ENCODE data around the gene SSH3. TPM values are rescaled to one million over a fixed set of nuclear protein-coding genes. Genes with fewer than 3 reads are reported as not detected.
A peak's percentile ranks its signal among the peaks of the same experiment; 100 is the strongest.

The SSH3 gene
- total and polyA plus RNA-seq, 4 experiments from 2014 or later: 0.79 to 26.3 (median 14.5) TPM

GRCh38 chr11:67264260-67264659 is 39.1 kb upstream of the SSH3 start:
- CTCF ChIA-PET (ENCODE audit: partially characterized antibody): interaction anchor here (1.4 to 4.8 kb wide), 6 partner anchors 10 to 81 kb away, joined by 4 to 155 read pairs (median 15); no protein-coding TSS in a partner anchor
- no peak for DNase-seq
- POLR2A ChIA-PET (ENCODE audit: partially characterized antibody): interaction anchor here (3.4 to 17.3 kb wide), 4 partner anchors 22 to 51 kb away, joined by 23 to 1163 read pairs (median 201); partner anchors contain the start of genes ANKRD13D and SSH3
- intact Hi-C loops (cut with micrococcal nuclease): no loop called here
- H3K9me3 ChIP-seq (ENCODE audit: control insufficient read depth in 1 of 2, low read length in 2 of 2): no peaks in the 10 kb centered on the region
- Mint-ChIP-seq H3K36me3 (peaks cover 17 to 23% of the 10 kb centered on the region in 2 donors), H3K4me1 (peaks cover 30 to 77% (median 41%) of the 10 kb centered on the region in 4 donors), H3K4me3 (peak overlapping the region in 7 of 8 donors; percentile 39 to 82 (median 67)), H3K9me3 (peaks cover 0 to 2% (median 0%) of the 10 kb centered on the region in 8 donors), H3K27ac (peak overlapping the region in 6 of 7 donors; percentile 25 to 94 (median 81)), H3K27me3 (peaks cover 0 to 5% of the 10 kb centered on the region in 2 donors)
- no peak overlapping the region for H3K4me3 ChIP-seq (ENCODE audit: low read length in 2 of 2)
- H3K27ac ChIP-seq (ENCODE audit: low read depth, low read length): no peak overlapping the region
- peaks cover 8% of the 10 kb centered on the region for H3K36me3 ChIP-seq (ENCODE audit: insufficient read depth, low read length)
- H3K4me1 ChIP-seq (ENCODE audit: insufficient read depth, low read length): peaks cover 45% of the 10 kb centered on the region
- no peaks in the 10 kb centered on the region for H3K27me3 ChIP-seq (ENCODE audit: insufficient read depth, low read length)

DNA sequence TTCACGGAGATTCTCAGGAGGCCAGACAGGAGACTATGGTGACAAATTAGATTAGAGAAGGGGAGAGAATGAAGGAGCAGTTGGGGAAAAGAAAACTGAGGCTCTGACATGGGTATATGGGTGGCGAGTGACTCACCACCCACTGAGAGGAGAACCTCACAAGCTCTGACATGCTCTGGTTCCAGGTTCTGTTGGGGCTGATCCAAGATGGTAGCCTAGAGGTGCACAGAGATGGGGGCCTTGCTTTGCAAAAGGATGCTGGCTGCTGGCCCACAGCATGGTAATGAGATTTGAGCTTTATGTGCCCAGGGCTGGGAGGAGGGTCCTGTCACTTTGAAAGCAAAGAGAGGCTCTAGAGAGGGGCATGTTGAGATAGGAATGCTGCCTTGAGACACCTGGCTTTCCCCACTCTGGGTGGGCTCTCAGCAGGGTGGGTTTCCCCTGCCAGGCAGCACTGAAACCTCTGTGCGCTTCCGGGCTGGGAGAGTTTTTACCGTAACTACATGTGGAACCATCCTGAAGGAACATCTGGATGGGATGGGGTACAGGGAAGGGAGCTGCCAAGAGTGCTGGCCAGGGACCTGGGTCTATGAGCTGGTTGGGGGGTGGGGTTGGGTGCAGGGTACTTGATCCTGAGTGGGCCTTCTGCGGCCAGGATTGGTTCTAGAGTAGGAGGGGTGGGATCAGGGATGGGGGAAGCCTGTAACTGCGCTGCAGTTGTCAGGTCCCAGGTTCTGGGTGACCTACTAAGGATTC is 38.3 kb upstream of the SSH3 start:
- DNase-seq: peak in 1 of 5 donors; percentile 41
- no peak overlapping the region for H3K4me3 ChIP-seq (ENCODE audit: low read length in 2 of 2)
- peaks cover 19 to 28% of the 10 kb centered on the region in 2 donors for H3K36me3 Mint-ChIP-seq
- intact Hi-C loops (cut with micrococcal nuclease): loop anchor here (5.0 kb wide), 1 partner anchor 107 kb away; the partner anchor contains the start of gene CLCF1
- peaks cover 12% of the 10 kb centered on the region for H3K36me3 ChIP-seq (ENCODE audit: insufficient read depth, low read length)
- peaks cover 53% of the 10 kb centered on the region for H3K4me1 ChIP-seq (ENCODE audit: insufficient read depth, low read length)
- peak overlapping the region; percentile 73 to 94 (median 80) for H3K27ac Mint-ChIP-seq
- H3K27me3 ChIP-seq (ENCODE audit: insufficient read depth, low read length): no peaks in the 10 kb centered on the region
- POLR2A ChIA-PET (ENCODE audit: partially characterized antibody): interaction anchor here (0.9 to 17.3 kb wide), 5 partner anchors 11 to 88 kb away, joined by 3 to 1163 read pairs (median 23); partner anchors contain the start of genes ANKRD13D and SSH3
- peak overlapping the region; percentile 54 to 86 (median 80) for H3K4me3 Mint-ChIP-seq
- no peaks in the 10 kb centered on the region for H3K9me3 Mint-ChIP-seq
- H3K4me1 Mint-ChIP-seq: peaks cover 29 to 80% (median 44%) of the 10 kb centered on the region in 4 donors
- peaks cover 0 to 5% of the 10 kb centered on the region in 2 donors for H3K27me3 Mint-ChIP-seq
- CTCF ChIA-PET (ENCODE audit: partially characterized antibody): interaction anchor here (0.9 to 4.8 kb wide), 6 partner anchors 24 to 86 kb away, joined by 3 to 155 read pairs (median 4); partner anchors contain the start of gene ANKRD13D
- no peaks in the 10 kb centered on the region for H3K9me3 ChIP-seq (ENCODE audit: control insufficient read depth in 1 of 2, low read length in 2 of 2)
- H3K27ac ChIP-seq (ENCODE audit: low read depth, low read length): no peak overlapping the region

DNA sequence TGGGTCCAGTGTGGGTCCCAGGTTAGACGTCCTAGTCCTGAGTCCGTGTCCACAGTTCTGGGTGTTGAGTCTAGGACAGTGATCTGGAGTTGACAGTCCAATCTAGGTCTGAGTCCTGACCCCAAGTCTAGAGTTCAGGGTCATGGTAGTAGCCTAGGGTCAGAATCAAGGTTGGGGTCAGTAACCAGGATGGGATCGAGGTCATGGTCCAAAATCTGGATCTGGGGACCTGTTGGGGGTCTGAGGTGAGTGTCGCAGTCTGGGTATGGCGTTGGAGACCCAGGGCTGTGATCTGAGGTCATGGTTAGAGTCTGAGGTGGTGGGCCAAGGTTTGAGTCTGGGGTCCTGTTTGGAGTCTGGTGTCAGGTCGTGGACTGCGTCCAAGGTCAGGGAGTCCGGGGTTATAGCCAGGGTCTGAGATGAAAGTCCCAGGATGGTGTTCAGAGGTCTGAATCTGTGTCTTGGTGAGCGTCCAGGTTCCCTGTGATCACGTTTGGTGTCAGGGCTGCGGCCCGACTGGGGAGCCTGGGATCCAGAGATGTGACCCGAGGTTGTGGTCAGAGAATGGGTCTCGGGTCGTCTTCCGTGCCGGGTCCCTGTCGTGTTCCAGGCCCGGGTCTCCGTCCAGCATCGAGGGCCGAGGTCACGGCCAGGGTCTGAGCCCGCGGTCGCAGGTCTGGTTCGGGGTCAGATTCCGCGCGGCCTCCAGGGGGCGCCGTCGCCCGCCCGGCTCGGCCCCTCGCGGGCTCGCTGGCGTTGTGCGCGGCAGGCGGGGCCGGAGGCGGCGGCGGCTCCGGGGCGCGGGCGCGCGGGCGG is 37.5 kb upstream of the SSH3 start:
- Mint-ChIP-seq H3K27me3 (peaks cover 0 to 5% of the 10 kb centered on the region in 2 donors), H3K4me1 (peaks cover 34 to 82% (median 50%) of the 10 kb centered on the region in 4 donors), H3K27ac (peak overlapping the region; percentile 79 to 94 (median 87)), H3K9me3 (no peaks in the 10 kb centered on the region), H3K36me3 (peaks cover 27 to 36% of the 10 kb centered on the region in 2 donors), H3K4me3 (peak overlapping the region; percentile 77 to 86 (median 80))
- Histone ChIP-seq H3K4me1 (ENCODE audit: insufficient read depth, low read length) (peaks cover 61% of the 10 kb centered on the region), H3K27ac (ENCODE audit: low read depth, low read length) (peak overlapping the region; percentile 63), H3K9me3 (ENCODE audit: control insufficient read depth in 1 of 2, low read length in 2 of 2) (no peaks in the 10 kb centered on the region), H3K36me3 (ENCODE audit: insufficient read depth, low read length) (peaks cover 12% of the 10 kb centered on the region), H3K27me3 (ENCODE audit: insufficient read depth, low read length) (no peaks in the 10 kb centered on the region), H3K4me3 (ENCODE audit: low read length in 2 of 2) (peak overlapping the region in 1 of 2 donors; percentile 23)
- POLR2A ChIA-PET (ENCODE audit: partially characterized antibody): interaction anchor here (0.9 to 17.3 kb wide), 11 partner anchors 11 to 88 kb away, joined by 3 to 1163 read pairs (median 22); partner anchors contain the start of genes ANKRD13D, POLD4 and SSH3
- DNase-seq: peak; percentile 61 to 85 (median 77)
- intact Hi-C loops (cut with micrococcal nuclease): loop anchor here (1.0 to 5.0 kb wide), 3 partner anchors 51 to 106 kb away; partner anchors contain the start of genes CLCF1 and POLD4
- CTCF ChIA-PET (ENCODE audit: partially characterized antibody): interaction anchor here (0.9 to 7.1 kb wide), 7 partner anchors 24 to 85 kb away, joined by 3 to 155 read pairs (median 4); partner anchors contain the start of gene ANKRD13D

DNA sequence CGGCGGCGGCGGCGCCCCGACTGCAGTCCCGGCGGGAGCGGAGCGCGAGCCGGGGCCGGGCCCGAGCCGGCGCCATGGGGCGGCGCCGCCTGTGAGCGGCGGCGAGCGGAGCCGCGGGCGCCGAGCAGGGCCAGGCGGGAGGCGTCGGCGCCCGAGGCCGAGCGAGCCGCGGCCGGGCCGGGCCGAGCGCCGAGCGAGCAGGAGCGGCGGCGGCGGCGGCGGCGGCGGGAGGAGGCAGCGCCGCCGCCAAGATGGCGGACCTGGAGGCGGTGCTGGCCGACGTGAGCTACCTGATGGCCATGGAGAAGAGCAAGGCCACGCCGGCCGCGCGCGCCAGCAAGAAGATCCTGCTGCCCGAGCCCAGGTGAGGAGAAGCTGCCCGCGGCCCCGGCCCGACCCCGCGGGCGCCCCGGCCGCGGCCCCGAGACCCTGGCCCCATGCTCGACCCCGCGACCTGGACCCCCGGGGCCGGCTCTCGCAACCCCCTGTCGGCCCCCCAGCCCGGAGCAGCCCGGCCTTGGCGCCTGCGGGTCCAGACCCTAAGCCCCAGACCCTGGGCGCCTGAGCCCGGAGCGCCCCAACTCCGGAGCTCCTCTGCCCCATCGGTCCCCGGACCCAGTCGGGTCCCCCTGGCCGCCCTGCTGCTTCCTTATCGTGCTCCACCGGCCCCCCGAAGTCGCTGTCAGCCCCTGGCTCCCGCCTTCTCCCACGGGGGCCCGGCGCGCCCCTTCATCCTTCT is 36.7 kb upstream of the SSH3 start, which contains the start of gene GRK2:
TSS of gene GRK2 (plus strand) at position 25 of the 739 bp plus-strand sequence. CDS start at position 252, 227 bp downstream.
- CTCF ChIA-PET (ENCODE audit: partially characterized antibody): interaction anchor here (1.0 to 7.1 kb wide), 6 partner anchors 11 to 125 kb away, joined by 5 to 54 read pairs (median 10); partner anchors contain the start of gene RAD9A

DNA sequence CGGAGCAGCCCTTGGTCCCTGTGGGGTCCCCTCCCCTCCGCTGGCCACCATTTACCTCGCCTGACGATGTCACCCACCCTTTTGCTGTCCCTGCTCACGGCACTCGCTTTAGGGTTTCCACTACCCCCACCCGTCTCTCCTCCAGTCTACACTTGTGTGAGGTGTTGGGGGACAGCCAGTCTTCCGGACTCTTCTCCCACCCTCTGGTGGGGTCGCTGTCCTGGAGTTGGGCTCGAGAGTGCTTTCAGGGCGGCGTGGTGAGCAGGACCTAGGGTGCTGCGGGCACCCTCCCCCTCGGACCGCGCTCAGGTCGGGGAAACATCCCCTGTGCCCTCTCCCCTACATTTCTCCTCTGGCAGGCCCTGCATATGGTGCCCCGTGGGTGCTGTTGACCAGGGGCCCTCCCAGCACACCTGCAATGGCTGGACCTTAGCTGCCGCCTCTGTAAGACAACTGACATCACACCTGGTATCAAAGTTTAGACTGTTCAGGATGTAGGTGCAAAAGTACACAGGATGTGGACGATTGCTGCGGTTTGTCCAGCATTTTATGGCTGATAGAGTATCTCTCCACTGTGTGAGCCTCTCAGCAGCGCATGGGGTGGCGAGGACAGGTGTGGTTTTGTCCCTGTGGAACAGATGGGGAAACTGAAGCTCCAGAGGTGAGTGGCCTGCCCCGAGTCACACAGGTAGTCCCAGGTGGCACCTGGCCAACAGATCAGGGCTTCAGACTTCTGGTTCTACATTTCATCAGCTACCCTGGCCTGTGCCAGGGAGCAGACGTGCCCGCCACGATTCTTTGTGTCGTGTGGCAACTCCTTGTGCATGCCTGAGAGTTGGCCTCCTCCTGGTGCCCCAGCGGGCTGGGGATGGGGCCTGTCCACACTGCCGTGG is 35.9 kb upstream of the SSH3 start:
- no peaks in the 10 kb centered on the region for H3K9me3 Mint-ChIP-seq
- H3K36me3 Mint-ChIP-seq: peaks cover 29 to 50% of the 10 kb centered on the region in 2 donors
- DNase-seq: peak; percentile 26 to 58 (median 45)
- Histone ChIP-seq H3K27ac (ENCODE audit: low read depth, low read length) (peak overlapping the region; percentile 80), H3K9me3 (ENCODE audit: control insufficient read depth in 1 of 2, low read length in 2 of 2) (no peaks in the 10 kb centered on the region), H3K4me1 (ENCODE audit: insufficient read depth, low read length) (peaks cover 67% of the 10 kb centered on the region), H3K4me3 (ENCODE audit: low read length in 2 of 2) (peak overlapping the region; percentile 88 to 92), H3K27me3 (ENCODE audit: insufficient read depth, low read length) (no peaks in the 10 kb centered on the region), H3K36me3 (ENCODE audit: insufficient read depth, low read length) (peaks cover 20% of the 10 kb centered on the region)
- intact Hi-C loops (cut with micrococcal nuclease): loop anchor here (1.0 to 5.0 kb wide), 3 partner anchors 10 to 105 kb away; partner anchors contain the start of gene CLCF1
- CTCF ChIA-PET (ENCODE audit: partially characterized antibody): interaction anchor here (0.9 to 7.1 kb wide), 11 partner anchors 10 to 124 kb away, joined by 3 to 54 read pairs (median 6); partner anchors contain the start of genes ANKRD13D and RAD9A
- H3K4me3 Mint-ChIP-seq: peak overlapping the region; percentile 92 to 98 (median 97)
- peaks cover 0 to 2% of the 10 kb centered on the region in 2 donors for H3K27me3 Mint-ChIP-seq
- H3K27ac Mint-ChIP-seq: peak overlapping the region; percentile 91 to 98 (median 96)
- peaks cover 41 to 84% (median 58%) of the 10 kb centered on the region in 4 donors for H3K4me1 Mint-ChIP-seq
- POLR2A ChIA-PET (ENCODE audit: partially characterized antibody): interaction anchor here (0.7 to 17.3 kb wide), 17 partner anchors 14 to 163 kb away, joined by 3 to 1163 read pairs (median 4); partner anchors contain the start of genes ANKRD13D, POLD4, PPP1CA and SSH3

More for the DNA sequence above, 36.7 kb upstream of the SSH3 start, which contains the start of gene GRK2:
- POLR2A ChIA-PET (ENCODE audit: partially characterized antibody): interaction anchor here (1.1 to 17.3 kb wide), 10 partner anchors 13 to 138 kb away, joined by 3 to 1163 read pairs (median 14); partner anchors contain the start of genes ANKRD13D, POLD4 and SSH3
- intact Hi-C loops (cut with micrococcal nuclease): loop anchor here (1.0 to 5.0 kb wide), 4 partner anchors 22 to 106 kb away; partner anchors contain the start of genes CLCF1 and POLD4
- Histone ChIP-seq H3K4me3 (ENCODE audit: low read length in 2 of 2) (peak within 1 kb of the TSS; percentile 88 to 92), H3K9me3 (ENCODE audit: control insufficient read depth in 1 of 2, low read length in 2 of 2) (no peaks in the 10 kb centered on the region), H3K4me1 (ENCODE audit: insufficient read depth, low read length) (peaks cover 67% of the 10 kb centered on the region), H3K27me3 (ENCODE audit: insufficient read depth, low read length) (no peaks in the 10 kb centered on the region), H3K27ac (ENCODE audit: low read depth, low read length) (peak within 1 kb of the TSS; percentile 80), H3K36me3 (ENCODE audit: insufficient read depth, low read length) (peaks cover 12% of the 10 kb centered on the region)
- Mint-ChIP-seq H3K4me3 (peak within 1 kb of the TSS; percentile 92 to 98 (median 97)), H3K36me3 (peaks cover 29 to 43% of the 10 kb centered on the region in 2 donors), H3K27me3 (peaks cover 0 to 5% of the 10 kb centered on the region in 2 donors), H3K4me1 (peaks cover 38 to 84% (median 56%) of the 10 kb centered on the region in 4 donors), H3K9me3 (no peaks in the 10 kb centered on the region), H3K27ac (peak within 1 kb of the TSS; percentile 91 to 98 (median 96))
- DNase-seq: peak in 4 of 5 donors; percentile 29 to 57 (median 45)
